ENCODE results near the gene FAM168A. TPM values are rescaled to one million over a fixed set of nuclear protein-coding genes. Genes with fewer than 3 reads are reported as not detected.

FAM168A gene
- total and polyA plus RNA-seq, 9 of the 15 experiments (the other 6 are each of a cell fraction or from before 2014, with no cell fraction given) = 0.44 to 7.2 (median 2.9) TPM

GRCh38 chr11:73365352-73366264, 232.3 kb downstream of the FAM168A start:
- H3K9me3 ChIP-seq (replicated peaks; ENCODE audit: control insufficient read depth, insufficient read depth, low read depth, low read length) = no peaks in the 10 kb centered on the region
- in situ Hi-C loops (cut with MboI) = no loop called here
- DNase-seq (ENCODE audit: extremely low read depth in 1 of 4, low spot score in 3 of 4) (no peak), ATAC-seq (no peak), FAIRE-seq (no peak)
- no peak overlapping the region for H3K27ac ChIP-seq (ENCODE audit: extremely low read depth, low read depth, low read length)
- WGBS (ENCODE audit: insufficient coverage, low coverage, missing lambda C conversion rate) = 16% methylated on average over 24 of the region's 24 CpGs
- H3K27me3 ChIP-seq (ENCODE audit: control insufficient read depth in 2 of 2, insufficient read depth in 2 of 2, low read length in 2 of 2) = peaks cover 25 to 78% of the 10 kb centered on the region in 2 experiments; a peak in 4 of 5 replicates
- CTCF ChIA-PET (ENCODE audit: low intra/inter-chr PET ratio) = no interaction called here
- H3K9me1 ChIP-seq (ENCODE audit: control insufficient read depth, insufficient read depth, low read length) = peaks cover 14% of the 10 kb centered on the region
- peaks cover 0 to 27% of the 10 kb centered on the region in 2 experiments; a peak in 2 of 5 replicates for H3K4me1 ChIP-seq (replicated peaks in 1 of 2; ENCODE audit: control insufficient read depth in 2 of 2, insufficient read depth in 2 of 2, low read length in 2 of 2)
- H2AFZ ChIP-seq (ENCODE audit: low read depth, low read length) = no peak overlapping the region
- H3K36me3 ChIP-seq (ENCODE audit: control insufficient read depth, insufficient read depth, low read length) = no peaks in the 10 kb centered on the region
- H3K4me2 ChIP-seq (ENCODE audit: insufficient read depth, low read length) = no peak overlapping the region
- POLR2A ChIA-PET = interaction anchor here (0.5 to 1.4 kb wide), 4 partner anchors 9 to 552 kb away, joined by 3 to 6 read pairs (median 4); no protein-coding TSS in a partner anchor
- BruUV-seq (replicated peaks) = no TSS peak
- no peak overlapping the region for H3K4me3 ChIP-seq
- intact Hi-C loops (cut with micrococcal nuclease) = no loop called here
- TF ChIP-seq NFIC (IDR thresholded peaks at IDR 0.05) = peak; percentile 46; the same call in 1 of the 2 replicates
- no peak for TF ChIP-seq TOE1 (IDR thresholded peaks at IDR 0.05; ENCODE audit: borderline replicate concordance)
- no peak for TF ChIP-seq TOE1 (CRISPR knock-in tag; IDR thresholded peaks at IDR 0.05; ENCODE audit: borderline replicate concordance, low read depth)
- peaks cover 9% of the 10 kb centered on the region for H4K20me1 ChIP-seq (replicated peaks; ENCODE audit: control insufficient read depth, insufficient read depth, low read length)
- no peaks in the 10 kb centered on the region for H3K79me2 ChIP-seq (ENCODE audit: control insufficient read depth, insufficient read depth, low read length)
- H3K9ac ChIP-seq (ENCODE audit: insufficient read depth in 1 of 2, low read depth in 2 of 2, low read length in 2 of 2) = peak overlapping the region in 1 of 2 experiments; percentile 60; a peak in 1 of 4 replicates

- no peak overlapping the region for H3K27ac ChIP-seq (ENCODE audit: extremely low read depth, low read depth, low read length)
- peak overlapping the region in 1 of 2 experiments; percentile 10; a peak in 1 of 4 replicates for H3K9ac ChIP-seq (ENCODE audit: insufficient read depth in 1 of 2, low read depth in 2 of 2, low read length in 2 of 2)
- CTCF ChIA-PET (ENCODE audit: low intra/inter-chr PET ratio) = no interaction called here
- H4K20me1 ChIP-seq (replicated peaks; ENCODE audit: control insufficient read depth, insufficient read depth, low read length) = peaks cover 14% of the 10 kb centered on the region
- H3K4me2 ChIP-seq (ENCODE audit: insufficient read depth, low read length) = no peak overlapping the region
- H2AFZ ChIP-seq (ENCODE audit: low read depth, low read length) = no peak overlapping the region
- POLR2A ChIA-PET = interaction anchor here (1.0 kb wide), 1 partner anchor 11 kb away, joined by 3 read pairs; no protein-coding TSS in a partner anchor
- H3K27me3 ChIP-seq (ENCODE audit: control insufficient read depth in 2 of 2, insufficient read depth in 2 of 2, low read length in 2 of 2) = peaks cover 12 to 54% of the 10 kb centered on the region in 2 experiments
- H3K4me1 ChIP-seq (replicated peaks in 1 of 2; ENCODE audit: control insufficient read depth in 2 of 2, insufficient read depth in 2 of 2, low read length in 2 of 2) = peaks cover 0 to 34% of the 10 kb centered on the region in 2 experiments; a peak in 3 of 5 replicates
- no peaks in the 10 kb centered on the region for H3K79me2 ChIP-seq (ENCODE audit: control insufficient read depth, insufficient read depth, low read length)
- in situ Hi-C loops (cut with MboI) (no loop called here), intact Hi-C loops (cut with micrococcal nuclease) (no loop called here)
- H3K36me3 ChIP-seq (ENCODE audit: control insufficient read depth, insufficient read depth, low read length) = no peaks in the 10 kb centered on the region
- 23% methylated on average over 8 of the region's 9 CpGs for WGBS (ENCODE audit: insufficient coverage, low coverage, missing lambda C conversion rate)
- H3K9me1 ChIP-seq (ENCODE audit: control insufficient read depth, insufficient read depth, low read length) = peaks cover 14% of the 10 kb centered on the region
- H3K4me3 ChIP-seq = no peak overlapping the region
- no peaks in the 10 kb centered on the region for H3K9me3 ChIP-seq (replicated peaks; ENCODE audit: control insufficient read depth, insufficient read depth, low read depth, low read length)
- no TSS peak for BruUV-seq (replicated peaks)
- no peak for FAIRE-seq
- ATAC-seq = no peak
- DNase-seq (ENCODE audit: extremely low read depth in 1 of 4, low spot score in 3 of 4) = no peak
- TF ChIP-seq HES1 (IDR thresholded peaks at IDR 0.05; ENCODE audit: low read depth) (no peak), IRF1 (CRISPR knock-in tag; IDR thresholded peaks at IDR 0.05; ENCODE audit: borderline replicate concordance) (no peak), NFE2 (IDR thresholded peaks at IDR 0.05; ENCODE audit: low read depth) (no peak), ZKSCAN8 (CRISPR knock-in tag; IDR thresholded peaks at IDR 0.05) (no peak), CSDE1 (IDR thresholded peaks at IDR 0.05) (no peak), KDM2B (CRISPR knock-in tag; IDR thresholded peaks at IDR 0.05) (no peak), ZC3H8 (IDR thresholded peaks at IDR 0.05) (no peak), ELK3 (CRISPR knock-in tag; IDR thresholded peaks at IDR 0.05) (no peak), POLR2AphosphoS5 (IDR thresholded peaks at IDR 0.05; ENCODE audit: control insufficient read depth, insufficient read depth, low read depth, low read length) (no peak)
Measured at GRCh38 chr11:73363147-73363546, 234.8 kb downstream of the FAM168A start.
